Activated CD4-positive, alpha-beta T cell treated with anti-CD3 and anti-CD28 coated beads, Interleukin-10, Interleukin-2, amounts not matched to agents 100 ng/mL and 50 ng/mL, durations not matched to agents 16 hours and 8 hours (primary cell): Measurements from ENCODE around the gene PIK3AP1.

Source experiments
- DNase-seq: peaks from one replicate; pipeline ENCODE4 v3.0.0-alpha.2; 2020

Gene PIK3AP1

DNA sequence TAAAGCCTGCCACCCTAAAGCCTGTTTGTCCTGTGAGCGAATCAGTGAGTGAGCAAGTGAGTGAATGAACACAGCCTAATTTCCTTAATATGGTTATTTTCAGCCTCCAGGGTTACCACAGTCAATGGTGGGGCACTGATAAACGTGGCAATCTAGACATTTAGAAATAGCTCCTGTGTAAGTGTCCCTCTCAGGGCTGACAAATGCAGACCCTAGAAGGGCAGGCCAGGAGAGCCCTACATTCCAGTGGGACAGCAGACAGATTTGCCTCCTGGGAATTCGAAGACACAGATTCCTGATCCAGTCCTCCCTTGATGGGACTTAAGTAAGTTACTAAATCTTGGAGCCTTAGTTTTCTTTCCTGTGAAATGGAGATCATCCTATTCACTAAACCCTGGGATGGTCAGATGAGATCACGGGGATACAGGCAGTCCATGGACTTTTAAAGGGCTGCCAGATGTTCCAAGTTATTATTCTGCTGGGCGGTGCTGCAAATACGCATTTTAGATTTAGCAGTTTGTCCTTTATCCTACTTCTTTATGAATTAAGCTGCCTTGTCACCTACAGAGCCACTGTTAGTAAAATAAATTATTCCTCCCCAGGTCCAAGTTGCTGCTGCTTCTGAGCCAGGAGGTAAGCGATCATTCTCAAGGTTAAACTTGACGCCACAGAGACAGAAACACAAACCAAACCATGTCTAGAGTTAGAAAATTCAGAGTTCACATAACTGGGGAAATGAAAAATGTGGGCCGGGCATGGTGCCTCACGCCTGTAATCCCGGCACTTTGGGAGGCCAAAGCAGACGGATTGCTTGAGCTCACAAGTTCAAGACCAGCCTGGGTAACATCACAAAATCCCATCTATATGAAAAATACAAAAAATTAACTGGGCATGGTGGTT, 78.7 kb downstream of the PIK3AP1 start:
- no peak for DNase-seq

DNA sequence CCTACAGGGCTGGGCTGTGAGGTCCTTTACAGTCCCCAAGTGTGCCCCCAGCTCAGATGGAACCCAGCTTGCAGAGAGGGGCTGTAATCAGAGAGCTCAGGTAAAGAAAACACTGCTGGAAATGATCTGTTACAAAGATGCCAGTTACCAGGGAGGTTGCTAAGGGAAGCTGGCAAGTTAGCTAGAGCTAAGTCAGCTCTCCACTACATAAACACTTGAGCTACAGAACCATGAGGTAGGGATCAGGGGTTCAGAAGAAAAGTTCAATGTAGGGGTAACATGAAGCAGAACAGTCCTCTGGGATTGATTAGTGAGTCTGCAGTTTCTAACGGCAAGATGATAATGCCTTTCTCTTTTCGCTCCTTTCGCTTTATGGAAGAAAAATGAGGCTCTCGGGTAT, 80.4 kb downstream of the PIK3AP1 start:
- no peak for DNase-seq

DNA sequence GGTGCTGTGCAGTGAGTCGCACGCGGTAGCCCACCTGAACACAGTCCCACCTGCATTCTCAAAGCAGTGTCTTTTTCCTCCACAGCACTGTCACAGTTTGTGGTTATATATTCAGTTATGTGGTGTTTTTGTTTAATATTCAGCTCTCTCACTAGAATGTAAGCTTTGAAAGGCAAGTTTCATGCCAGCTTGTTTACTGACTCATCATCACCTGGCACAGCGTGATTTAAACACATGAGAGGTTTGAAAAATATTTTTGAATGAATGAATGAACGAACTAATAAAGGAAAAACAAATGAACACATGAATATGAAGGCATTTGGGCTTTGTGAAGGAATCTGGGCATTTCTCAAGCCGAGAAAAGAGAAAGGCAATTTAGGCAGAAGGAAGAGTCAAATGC, 81.6 kb downstream of the PIK3AP1 start:
- no peak for DNase-seq

DNA sequence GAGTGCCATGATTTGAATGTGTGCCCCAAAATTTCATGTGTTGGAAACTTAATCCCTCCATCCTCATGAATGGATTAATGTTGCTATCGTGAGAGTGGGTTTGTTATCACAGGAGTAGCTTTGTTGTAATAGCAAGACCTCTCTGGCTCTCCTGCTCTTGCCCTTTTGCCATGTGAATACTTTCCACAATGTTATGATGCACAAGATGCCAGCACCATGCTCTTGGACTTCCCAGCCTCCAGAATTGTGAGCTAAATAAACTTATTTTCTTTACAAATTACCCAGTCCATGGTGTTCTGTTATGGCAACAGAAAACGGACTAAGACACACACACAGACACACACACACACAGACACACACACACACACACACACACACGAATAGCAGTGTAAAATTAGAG, 82.2 kb downstream of the PIK3AP1 start:
- DNase-seq = no peak

DNA sequence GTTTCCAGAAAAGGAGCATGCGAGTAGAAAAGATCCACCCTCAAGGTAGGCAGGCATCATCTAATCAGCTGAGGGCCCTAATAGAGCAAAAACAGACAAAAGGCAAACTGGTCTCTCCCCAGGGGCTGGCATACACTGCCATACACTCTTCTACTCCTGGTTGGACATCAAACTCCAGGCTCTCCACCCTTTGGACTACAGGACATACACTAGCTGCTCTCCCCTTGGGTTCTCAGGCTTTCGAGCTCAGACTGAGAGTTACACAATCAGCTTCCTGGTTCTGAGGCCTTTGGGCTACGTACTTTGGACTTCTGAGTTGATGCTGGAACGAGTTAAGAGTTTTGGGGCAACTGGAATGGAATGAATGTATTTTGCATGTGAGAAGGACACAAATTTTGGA, 82.6 kb downstream of the PIK3AP1 start:
- no peak for DNase-seq

DNA sequence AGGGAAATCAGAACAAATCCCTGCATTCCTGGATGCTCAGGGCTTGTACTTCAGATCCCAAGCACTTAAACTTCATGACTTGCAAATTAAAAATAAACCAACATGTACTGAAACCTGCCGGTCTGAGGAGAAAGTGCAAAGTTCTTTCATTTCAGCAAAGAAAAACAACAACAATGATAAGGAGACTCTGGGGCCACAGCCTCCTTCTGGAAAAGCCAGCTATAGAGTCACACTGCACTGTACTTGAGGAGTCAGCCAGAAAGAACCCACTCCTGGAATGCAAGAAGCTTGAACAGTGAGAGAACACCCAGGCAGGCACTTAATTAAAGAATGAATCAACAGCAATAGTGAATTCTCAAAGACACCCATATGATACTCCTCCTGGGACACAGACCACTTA, 83.8 kb downstream of the PIK3AP1 start:
- no peak for DNase-seq

DNA sequence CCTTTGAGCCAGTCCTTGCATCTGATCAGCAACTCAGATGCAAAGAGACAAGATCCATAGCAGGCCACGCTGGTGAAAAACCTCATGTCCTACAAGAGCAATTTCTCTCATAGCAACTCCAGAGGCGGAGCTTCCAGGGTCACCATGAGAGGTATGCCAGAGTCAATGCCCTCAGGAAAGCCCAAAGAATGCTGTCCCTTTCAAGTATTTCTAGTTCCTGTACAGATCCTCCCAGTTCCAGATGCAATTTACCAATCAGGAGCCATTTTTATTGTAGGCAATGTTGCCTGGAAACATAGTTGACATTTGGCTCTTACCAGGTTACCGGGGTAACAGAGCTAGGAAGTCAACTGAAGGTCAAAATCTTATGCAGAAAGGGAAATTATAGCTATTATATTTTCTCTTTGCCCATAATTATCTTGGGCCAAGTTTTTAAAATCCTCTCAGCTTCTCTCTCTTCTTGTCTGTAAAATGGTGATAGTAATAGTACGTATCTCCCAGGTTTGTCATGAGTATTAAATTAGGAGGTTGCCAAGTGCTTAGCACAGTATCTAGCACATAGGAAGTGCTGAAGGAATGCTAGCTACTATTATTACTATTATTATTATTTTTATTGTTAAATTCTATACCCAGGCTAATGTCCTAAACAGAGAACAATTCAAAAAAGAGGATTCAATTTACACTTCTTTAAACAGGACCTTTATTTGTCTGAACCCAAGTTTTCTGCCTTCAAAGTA, 87.2 kb downstream of the PIK3AP1 start:
- no peak for DNase-seq

DNA sequence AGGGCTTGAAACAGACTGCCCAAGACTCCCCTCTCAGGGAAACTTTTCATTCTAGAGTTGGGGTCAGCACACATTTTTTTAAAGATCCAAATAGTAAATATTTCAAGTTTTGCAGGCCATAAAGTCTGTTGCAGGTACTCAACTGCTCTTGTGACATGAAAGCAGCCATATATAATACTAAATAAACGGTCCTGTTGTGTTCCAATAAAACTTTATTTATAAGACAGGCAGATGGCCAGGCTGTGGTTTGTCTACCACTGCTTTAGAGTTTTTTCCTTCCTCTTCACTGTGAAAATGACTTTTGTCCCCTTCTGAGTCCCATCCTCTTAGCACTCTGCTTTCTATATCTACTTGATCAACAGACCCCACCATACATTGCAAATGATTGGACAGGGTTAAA, 93.0 kb downstream of the PIK3AP1 start:
- DNase-seq = no peak

DNA sequence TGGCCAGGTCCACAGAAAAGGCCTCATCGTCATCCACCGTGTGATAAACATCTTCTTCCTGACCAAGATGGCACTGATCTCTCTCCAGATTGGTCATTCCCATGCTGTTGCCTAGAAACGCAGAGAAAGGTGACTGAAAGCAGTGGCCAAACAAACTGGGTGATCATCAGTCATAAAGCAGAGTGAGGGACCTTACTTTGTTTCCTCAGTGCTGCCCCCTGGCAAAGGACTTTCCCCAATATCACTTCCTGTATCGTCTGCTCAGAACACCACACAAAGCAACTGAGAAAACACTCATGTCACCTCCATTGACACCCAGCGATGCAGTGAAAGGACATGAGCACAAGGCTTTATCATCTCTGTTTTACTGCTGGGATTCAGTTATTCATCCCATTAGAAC, 93.5 kb downstream of the PIK3AP1 start:
- no peak for DNase-seq

DNA sequence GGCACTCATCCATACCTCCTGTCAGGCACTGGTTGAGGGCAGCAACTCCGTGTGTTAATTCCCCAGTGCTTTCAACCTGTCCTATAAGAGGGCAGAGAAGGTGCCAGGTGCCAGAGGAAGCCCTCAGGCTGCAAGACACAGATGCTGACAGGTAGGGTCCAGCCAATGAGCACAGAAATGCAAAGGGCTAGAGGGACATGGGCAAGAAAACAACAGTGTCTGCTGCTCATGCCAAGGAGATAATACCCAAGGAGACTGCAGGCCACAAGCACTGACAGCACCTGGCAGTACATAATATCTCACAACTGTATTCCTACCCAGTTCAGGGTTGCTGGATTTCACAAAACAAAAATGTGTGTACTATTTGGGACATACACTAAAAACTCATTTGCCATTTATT, 95.1 kb downstream of the PIK3AP1 start:
- no peak for DNase-seq

DNA sequence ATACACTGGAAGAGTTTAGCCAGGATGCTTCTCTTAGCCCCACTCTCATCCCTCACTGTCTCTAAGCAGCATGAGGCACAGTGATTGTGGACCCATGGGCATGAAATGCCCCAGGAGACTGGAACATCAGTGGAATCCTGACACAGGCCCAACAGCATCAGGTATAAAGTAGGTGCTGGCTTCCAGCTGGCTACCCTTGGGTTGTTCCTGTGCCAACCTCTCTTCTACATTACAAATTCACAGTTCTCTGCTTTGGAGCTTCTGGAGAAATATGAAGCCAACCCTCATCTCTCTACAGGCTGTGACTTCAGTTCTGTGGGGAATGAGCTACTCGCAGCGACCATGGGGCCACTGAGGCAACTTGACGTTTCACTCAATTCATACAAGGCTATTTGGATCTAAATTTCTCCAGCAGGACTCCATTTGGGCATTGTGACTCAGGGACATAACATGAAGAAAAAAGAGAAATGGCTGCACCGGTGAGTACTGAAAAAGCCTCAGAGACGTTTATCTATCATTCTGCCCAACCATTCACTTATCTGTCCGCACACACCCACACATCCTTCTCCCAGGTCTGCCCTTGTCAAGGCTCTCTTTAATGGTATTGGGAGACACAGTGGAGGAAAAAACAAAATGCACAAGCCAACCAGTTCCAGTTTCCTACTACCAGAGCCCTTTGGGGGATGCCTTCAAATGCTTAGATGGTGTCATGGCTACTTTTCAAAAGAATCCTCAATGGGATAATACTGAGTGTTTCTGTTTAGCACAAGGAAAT, 98.1 kb downstream of the PIK3AP1 start:
- DNase-seq = no peak

DNA sequence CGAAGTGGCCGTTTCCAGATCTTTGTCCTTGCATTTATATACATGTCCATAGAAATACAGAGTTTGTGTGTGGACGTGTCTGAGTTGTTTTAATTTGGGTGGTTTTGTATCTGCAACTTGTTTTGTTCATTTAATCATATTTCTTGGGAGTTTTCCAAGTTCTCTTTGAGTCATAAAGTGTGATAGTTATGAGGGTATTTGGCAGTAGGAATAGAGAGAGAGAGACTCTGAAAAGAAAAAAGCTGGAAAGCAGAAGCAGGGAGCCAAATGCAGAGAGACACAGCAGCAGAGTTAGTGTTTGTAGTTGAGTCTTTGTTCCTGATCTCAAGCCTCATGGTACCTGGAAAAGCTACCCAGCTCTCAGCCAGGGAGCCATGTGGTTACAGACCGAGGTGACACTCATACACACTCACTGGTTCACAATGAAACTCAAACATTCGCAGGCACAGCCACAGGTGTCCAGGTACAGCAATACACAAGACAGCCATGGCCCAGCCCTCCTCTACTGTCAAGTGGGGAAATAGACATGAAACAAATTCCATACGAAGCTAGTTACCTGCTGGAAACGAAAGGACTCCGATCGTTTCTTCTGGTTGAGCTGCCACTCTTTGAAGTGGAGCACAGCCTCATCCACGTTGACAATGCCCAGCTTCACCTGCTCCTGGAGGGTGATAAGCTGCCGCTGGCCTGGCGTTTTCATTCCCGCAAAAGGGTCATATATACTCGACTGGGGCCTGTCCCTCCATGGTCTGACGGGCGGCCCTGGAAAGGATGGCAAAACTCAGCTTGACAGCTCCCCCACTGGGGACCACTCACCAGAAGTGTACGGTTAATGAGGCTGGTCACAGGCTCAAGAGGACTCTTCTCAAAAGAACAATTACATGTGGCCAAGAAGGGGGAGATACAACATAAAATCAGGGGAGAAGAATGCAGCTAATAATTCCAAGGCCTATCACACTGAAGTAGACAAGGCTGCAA, 100.2 kb downstream of the PIK3AP1 start:
- DNase-seq = no peak

DNA sequence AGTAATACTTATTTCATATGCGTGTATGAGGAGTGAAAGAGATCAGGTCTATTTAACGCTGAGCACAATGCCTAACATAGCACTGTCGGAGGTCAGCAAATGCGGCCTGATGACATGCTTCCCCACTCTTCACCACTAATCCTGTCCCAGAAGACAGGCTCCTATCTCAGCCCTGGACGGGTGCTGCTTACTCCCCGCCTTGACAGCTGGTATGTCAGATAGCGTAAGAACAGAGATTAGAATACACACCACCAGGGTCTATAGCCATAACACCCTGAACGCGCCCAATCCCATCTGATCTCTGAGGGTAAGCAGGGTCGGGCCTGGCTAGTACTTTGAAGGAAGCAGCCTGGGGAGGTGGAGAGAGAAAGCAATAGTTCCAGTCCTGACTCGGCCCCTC, 101.2 kb downstream of the PIK3AP1 start:
- DNase-seq = no peak

DNA sequence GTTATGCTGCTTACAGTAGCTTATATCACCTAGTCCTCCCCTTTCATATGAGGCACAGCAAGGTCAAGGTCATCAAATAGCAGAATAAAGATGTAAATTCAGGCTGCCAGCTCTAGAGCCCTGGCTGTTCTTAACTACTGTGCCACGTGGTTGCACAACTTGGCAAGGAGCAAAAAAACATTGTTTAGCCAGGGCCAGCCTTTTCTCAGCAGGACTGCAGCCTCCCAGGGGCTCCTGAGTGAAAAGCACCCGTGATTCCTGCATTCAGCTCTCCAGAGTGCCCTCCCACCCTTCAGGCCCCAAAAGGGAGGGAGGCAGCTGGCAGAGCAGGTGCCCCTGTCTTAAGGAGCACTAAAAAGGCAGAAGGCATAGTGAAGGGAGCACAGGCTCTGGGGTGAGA, 101.7 kb downstream of the PIK3AP1 start:
- no peak for DNase-seq

DNA sequence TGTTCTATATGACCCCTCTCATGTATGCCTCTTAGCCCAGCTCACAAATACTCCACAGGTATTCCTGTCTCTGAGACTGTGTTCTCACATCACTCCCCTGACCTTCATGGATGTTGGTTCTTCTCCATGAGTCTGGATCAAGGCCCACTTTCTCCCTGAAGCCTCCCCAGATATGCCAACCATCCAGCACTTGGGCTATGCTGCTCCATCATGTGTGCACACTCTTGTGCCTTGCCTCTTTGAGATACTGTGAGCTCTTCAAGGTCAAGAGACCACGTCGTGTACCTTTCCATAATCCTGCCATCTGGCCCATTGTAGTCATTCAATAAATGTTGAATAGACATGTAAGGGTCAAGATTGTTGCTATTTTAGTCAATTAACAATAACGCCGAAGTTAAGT, 103.4 kb downstream of the PIK3AP1 start:
- DNase-seq = no peak

DNA sequence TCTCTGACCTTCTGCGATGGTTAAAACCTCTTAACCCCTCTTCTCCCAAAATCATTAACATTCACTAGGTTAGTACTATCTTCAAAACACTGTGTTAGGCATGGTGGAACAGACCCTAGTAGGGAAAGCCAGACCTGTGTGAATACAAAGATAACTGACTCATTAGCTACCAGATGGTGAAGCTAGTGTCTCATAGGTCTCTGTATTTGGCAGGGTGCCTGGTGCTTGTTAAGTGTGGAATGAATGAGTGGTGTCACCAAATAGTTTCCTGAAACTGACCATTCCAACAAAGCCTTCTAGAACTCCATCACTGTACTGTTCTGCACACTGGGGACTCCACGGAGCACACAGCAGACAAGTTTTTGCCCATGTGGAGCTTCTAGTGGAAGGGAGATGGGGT, 105.8 kb downstream of the PIK3AP1 start:
- DNase-seq = no peak

DNA sequence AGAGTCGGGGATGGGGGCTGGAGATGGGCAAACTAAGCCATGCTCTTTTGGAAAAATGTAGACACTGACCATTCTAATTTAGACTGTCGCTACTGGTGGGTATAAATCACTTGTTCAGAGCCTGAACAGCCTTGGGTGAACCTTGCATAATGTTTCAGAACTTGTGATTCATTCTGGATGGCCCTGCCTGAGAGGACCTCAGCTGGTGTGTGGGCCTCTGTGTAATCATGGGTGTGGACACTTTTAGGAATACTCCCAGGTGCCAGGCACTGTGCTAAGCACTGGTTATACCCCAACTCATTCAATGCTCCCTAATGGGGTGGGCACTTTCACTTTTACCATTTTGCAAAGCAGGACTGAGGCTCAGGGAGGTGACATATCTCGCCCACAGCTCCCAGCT, 106.7 kb downstream of the PIK3AP1 start:
- DNase-seq = no peak

DNA sequence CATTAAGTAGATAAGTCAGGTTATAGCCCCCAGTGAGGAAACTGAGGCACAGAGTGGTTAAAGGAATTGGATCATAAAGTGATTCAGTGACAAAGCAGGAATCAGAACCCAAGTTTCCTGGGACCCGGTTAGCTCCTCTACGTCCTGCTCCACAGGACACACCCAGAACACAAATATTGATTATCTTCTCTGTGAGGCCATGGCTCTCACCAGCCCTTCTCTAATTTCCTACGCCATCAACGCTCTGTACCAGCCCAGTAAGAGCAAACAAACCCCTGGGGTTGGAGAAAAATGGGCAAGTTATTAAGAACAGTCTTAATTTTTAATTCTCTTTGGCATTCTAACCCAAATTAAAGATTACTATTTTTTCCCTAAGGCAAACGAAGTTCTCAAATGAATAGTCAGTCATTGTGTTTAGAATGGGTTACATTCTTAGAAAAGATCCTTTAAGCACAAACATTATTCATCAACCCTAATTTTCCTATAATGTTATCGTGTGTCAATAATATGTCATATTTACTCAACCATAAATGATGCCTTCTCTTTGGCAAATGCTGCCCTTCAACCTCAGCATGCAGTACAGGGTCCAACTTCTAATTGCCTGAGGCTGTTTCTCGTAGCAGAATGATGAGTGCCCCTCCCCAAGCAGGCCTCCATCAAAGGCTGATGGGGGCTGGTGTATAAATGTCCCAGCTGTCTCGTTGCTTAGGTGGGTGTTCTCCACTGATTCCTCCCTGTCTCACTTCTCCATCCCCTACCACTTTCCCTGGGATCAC, 108.1 kb downstream of the PIK3AP1 start:
- DNase-seq = no peak

DNA sequence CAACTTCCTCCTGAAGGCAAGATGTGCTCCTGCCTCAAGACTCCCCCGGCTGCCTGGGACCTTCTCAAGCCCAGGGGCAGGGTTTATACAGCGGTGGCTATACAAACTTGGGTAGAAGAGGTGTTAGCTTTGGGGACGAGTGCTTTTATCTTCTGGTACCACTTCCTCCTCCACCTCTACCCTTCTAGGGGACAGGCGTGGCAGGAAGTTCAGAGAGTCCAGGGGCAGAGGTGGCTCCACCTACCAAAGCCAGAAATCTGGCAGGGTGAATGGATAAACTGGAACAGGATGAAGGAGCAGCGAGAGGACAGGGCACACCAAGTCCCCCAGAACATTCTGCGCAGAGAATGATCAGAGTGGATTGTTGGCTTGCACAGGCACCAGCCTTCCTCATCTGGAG, 109.5 kb downstream of the PIK3AP1 start:
- DNase-seq = no peak

DNA sequence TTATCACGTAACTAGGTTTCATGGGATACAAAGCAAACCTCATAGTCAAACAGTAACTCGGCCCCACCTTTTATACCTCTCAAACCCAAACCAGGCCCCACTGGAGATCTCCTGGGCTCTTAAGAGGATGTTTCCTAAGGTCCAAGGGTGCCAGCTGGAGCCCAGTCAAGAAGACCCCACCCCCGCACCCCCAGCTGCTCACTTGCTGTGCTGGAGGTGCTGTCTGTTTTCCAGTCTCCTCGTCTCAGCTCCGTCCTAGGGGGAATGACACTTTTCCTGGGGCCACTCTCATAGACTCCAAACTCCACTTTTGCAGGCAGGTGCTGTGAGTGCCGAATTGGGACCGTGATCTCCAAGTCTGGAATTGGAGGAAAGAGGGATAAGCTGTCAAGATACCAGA, 110.8 kb downstream of the PIK3AP1 start:
- DNase-seq = no peak

DNA sequence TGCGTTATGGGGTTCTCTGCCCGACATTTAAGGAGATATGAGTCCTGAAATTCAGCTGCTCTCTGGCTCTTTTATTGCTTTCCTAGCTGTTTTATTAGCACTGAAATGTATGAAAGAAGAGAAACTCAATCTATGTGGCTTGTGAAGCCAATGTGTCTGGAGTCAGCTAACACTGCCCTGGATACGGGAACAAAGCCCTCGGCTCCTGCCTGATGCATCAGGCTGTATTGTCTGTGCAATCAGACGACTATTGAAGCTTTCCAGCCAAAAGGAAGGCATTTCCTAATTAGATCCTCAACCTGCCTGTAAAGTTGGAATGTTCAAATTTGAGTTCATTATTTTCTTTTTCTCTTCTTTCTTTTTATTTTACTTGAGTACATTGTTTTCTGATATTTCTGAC, 111.5 kb downstream of the PIK3AP1 start:
- no peak for DNase-seq

DNA sequence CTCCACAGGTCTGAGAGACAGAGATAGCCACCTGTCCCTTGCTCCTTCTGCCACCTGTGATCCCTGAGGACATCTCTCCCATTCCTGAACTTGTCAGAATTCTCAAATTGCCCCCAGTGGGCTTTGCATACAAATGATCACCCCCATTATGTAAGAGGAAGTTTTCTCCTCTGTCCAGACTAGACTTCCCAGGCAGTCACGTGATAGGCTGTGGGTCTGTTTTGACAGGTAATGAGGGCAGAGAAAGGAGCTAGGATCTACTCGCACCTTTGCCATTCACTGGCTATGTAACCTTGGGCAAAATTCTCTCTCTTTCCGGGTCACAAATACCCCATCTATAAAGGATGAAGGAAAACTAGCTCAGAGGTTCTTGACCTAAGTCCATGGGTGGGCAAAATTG, 112.1 kb downstream of the PIK3AP1 start:
- DNase-seq = no peak
